HG03139 (cell line): ENCODE data around the gene RIC1.
A peak's percentile ranks its signal among the peaks of the same experiment; 100 is the strongest.
"Not testable (repeated sequence)": the region's sequence is repeated elsewhere in the genome, so short reads cannot be mapped to it uniquely, and the experiment has no call there.

ENCODE experiments used
- ATAC-seq: cut with Tn5 transposase; IDR thresholded peaks from one replicate; pipeline ENCODE4 v1.9.1; 2021; ENCODE audit not compliant: unreplicated experiment

Gene RIC1

GRCh38 chr9:5628530-5629311 lies at the start of gene RIC1:
RIC1 (plus strand) TSS chr9:5629107; CDS start chr9:5629310, 203 bp downstream.
- ATAC-seq, result peak; percentile 51

GRCh38 chr9:5579881-5580280 lies 49.0 kb upstream of the RIC1 start:
- ATAC-seq, result no peak

GRCh38 chr9:5580650-5581049 lies 48.3 kb upstream of the RIC1 start:
- no peak for ATAC-seq

GRCh38 chr9:5581706-5582105 lies 47.2 kb upstream of the RIC1 start:
- ATAC-seq, result not testable (repeated sequence)

GRCh38 chr9:5582835-5583195 lies 46.1 kb upstream of the RIC1 start:
- ATAC-seq, result peak; percentile 51

GRCh38 chr9:5586391-5586802 lies 42.5 kb upstream of the RIC1 start:
- no peak for ATAC-seq

GRCh38 chr9:5587024-5587423 lies 41.9 kb upstream of the RIC1 start:
- ATAC-seq, result no peak

GRCh38 chr9:5592231-5592630 lies 36.7 kb upstream of the RIC1 start:
- no peak for ATAC-seq

- ATAC-seq, result no peak
Measured at GRCh38 chr9:5592904-5593303, 36.0 kb upstream of the RIC1 start.

GRCh38 chr9:5593904-5594303 lies 35.0 kb upstream of the RIC1 start:
- ATAC-seq, result no peak

- no peak for ATAC-seq
Measured at GRCh38 chr9:5596173-5596572, 32.7 kb upstream of the RIC1 start.

- ATAC-seq, result peak; percentile 46
Measured at GRCh38 chr9:5608298-5609225, 20.3 kb upstream of the RIC1 start.

- ATAC-seq, result no peak
Measured at GRCh38 chr9:5609226-5609596, 19.7 kb upstream of the RIC1 start.

- ATAC-seq, result no peak
Measured at GRCh38 chr9:5610491-5610890, 18.4 kb upstream of the RIC1 start.

- ATAC-seq, result no peak
Measured at GRCh38 chr9:5611321-5612184, 17.4 kb upstream of the RIC1 start.

- ATAC-seq, result no peak
Measured at GRCh38 chr9:5612185-5612530, 16.7 kb upstream of the RIC1 start.

- ATAC-seq, result no peak
Measured at GRCh38 chr9:5614192-5614591, 14.7 kb upstream of the RIC1 start.

GRCh38 chr9:5614985-5615384 lies 13.9 kb upstream of the RIC1 start:
- ATAC-seq, result no peak

GRCh38 chr9:5617749-5618148 lies 11.2 kb upstream of the RIC1 start:
- ATAC-seq, result peak; percentile 89

GRCh38 chr9:5620494-5620893 lies 8.4 kb upstream of the RIC1 start:
- no peak for ATAC-seq

GRCh38 chr9:5621327-5621726 lies 7.6 kb upstream of the RIC1 start:
- ATAC-seq, result no peak
